Motor neuron (in vitro differentiated cells): ENCODE measurements around the gene TEFM. TPM values are rescaled to one million over a fixed set of nuclear protein-coding genes. Genes with fewer than 3 reads are reported as not detected.
A peak's percentile ranks its signal among the peaks of the same experiment; 100 is the strongest.
"Not testable (repeated sequence)": the region's sequence is repeated elsewhere in the genome, so short reads cannot be mapped to it uniquely, and the experiment has no call there.

Source experiments
- ATAC-seq, 8 experiments: fragments of 200-7000 bp; cut with Tn5 transposase; replicated peaks in 6 of 8; 2 replicates each; pipeline ENCODE4 v1.8.0; 2021; ENCODE audit warnings: mild to moderate bottlenecking in 8 of 8, moderate library complexity in 8 of 8
- H3K27ac ChIP-seq, 2 donors: fragments of 250-450 bp; sonication (Bioruptor Pico); 2 replicates each; pipeline ENCODE4 v1.9.0; 2021; ENCODE audit warnings: antibody characterized with exemption in 2 of 2, mild to moderate bottlenecking in 2 of 2, moderate library complexity in 1 of 2
- H3K4me1 ChIP-seq, 2 donors: fragments of 250-450 bp; sonication (Bioruptor Pico); replicated peaks in 1 of 2; 2 replicates each; pipeline ENCODE4 v1.6.1; 2021; ENCODE audit warnings: antibody characterized with exemption in 2 of 2, mild to moderate bottlenecking in 2 of 2, moderate library complexity in 1 of 2
- H3K4me3 ChIP-seq, 5 donors: fragments of 250-450 bp; sonication (Bioruptor Pico); 2 replicates each; pipeline ENCODE4 v1.9.0; 2021; ENCODE audit warnings: antibody characterized with exemption in 5 of 5, mild to moderate bottlenecking in 5 of 5, moderate library complexity in 4 of 5
- WGBS, 10 experiments: fragments of 450-650 bp; shearing (Covaris generic); methylation state at CpG; one replicate each; pipeline ENCODE4 v1.0.0; 2022; 5-methylcytosine and 5-hydroxymethylcytosine counted together
- in situ Hi-C, 9 experiments: fragments of 400-800 bp; cut with MboI; loops; one replicate each; pipeline ENCODE4 v1.15.0; 2021; ENCODE audit warnings: low sequenced_read_pairs in 9 of 9, low pct_unique_long_range_greater_than_20kb in 2 of 9; ENCODE audit not compliant: unreplicated experiment in 9 of 9
- total RNA-seq, 8 experiments: library from RNA; unstranded; fragments of 300-600 nt; gene quantifications; 2 replicates each; pipeline versions ENCODE4 v1.2.3 to v1.2.4, GENCODE V29; 2022

The TEFM gene
- total RNA-seq, 8 experiments from 2014 or later: 10.0 to 43.2 (median 19.2) TPM

- Histone ChIP-seq H3K4me3 (no peak overlapping the region), H3K27ac (no peak overlapping the region), H3K4me1 (no peaks in the 10 kb centered on the region)
- no peak for ATAC-seq
- in situ Hi-C loops: no loop called here
Measured at GRCh38 chr17:30913955-30914354, 7.9 kb upstream of the TEFM start.

- not testable (repeated sequence) for H3K4me3 ChIP-seq
Measured at GRCh38 chr17:30910151-30910550, 4.1 kb upstream of the TEFM start.

GRCh38 chr17:30908717-30909420, 2.8 kb upstream of the TEFM start:
- Histone ChIP-seq H3K4me3 (no peak overlapping the region), H3K4me1 (peaks cover 7 to 11% of the 10 kb centered on the region in 2 donors), H3K27ac (no peak overlapping the region)
- in situ Hi-C loops: no loop called here
- no peak for ATAC-seq
- 75 to 100% (median 97%) methylated on average over 1 to 3 of the region's 3 CpGs; no CpG with 5 or more reads in 3 of the 10 experiments for WGBS, 10 experiments

More at GRCh38 chr17:30910151-30910550, 4.1 kb upstream of the TEFM start:
- in situ Hi-C loops, ATAC-seq, H3K4me1 ChIP-seq, H3K27ac ChIP-seq: not testable (repeated sequence)
- 60 to 100% (median 94%) methylated on average over 1 to 5 of the region's 7 CpGs; no CpG with 5 or more reads in 2 of the 10 experiments for WGBS, 10 experiments

GRCh38 chr17:30905742-30906100, 317 bp downstream of the TEFM start:
- peak overlapping the region; percentile 78 to 88 for H3K27ac ChIP-seq
- peak in 4 of 8 experiments; percentile 46 to 53 (median 49) for ATAC-seq
- in situ Hi-C loops: no loop called here
- H3K4me1 ChIP-seq: peaks cover 7 to 11% of the 10 kb centered on the region in 2 donors
- WGBS, 10 experiments: 0 to 20% (median 5%) methylated on average over 1 to 6 of the region's 11 CpGs; no CpG with 5 or more reads in 1 of the 10 experiments
- H3K4me3 ChIP-seq: peak overlapping the region; percentile 50 to 94 (median 85)

GRCh38 chr17:30897311-30897710, 8.7 kb downstream of the TEFM start:
- H3K4me3 ChIP-seq: no peak overlapping the region
- no peak overlapping the region for H3K27ac ChIP-seq
- ATAC-seq: no peak
- 20 to 100% (median 88%) methylated on average over 1 to 5 of the region's 5 CpGs; no CpG with 5 or more reads in 1 of the 10 experiments for WGBS, 10 experiments
- H3K4me1 ChIP-seq: no peaks in the 10 kb centered on the region
- in situ Hi-C loops: no loop called here

GRCh38 chr17:30894236-30894635, 11.8 kb downstream of the TEFM start:
- no peak for ATAC-seq
- no peak overlapping the region for H3K27ac ChIP-seq
- in situ Hi-C loops: no loop called here
- H3K4me3 ChIP-seq: no peak overlapping the region
- H3K4me1 ChIP-seq: no peaks in the 10 kb centered on the region
- 67 to 100% (median 88%) methylated on average over 1 to 3 of the region's 3 CpGs; no CpG with 5 or more reads in 1 of the 10 experiments for WGBS, 10 experiments

GRCh38 chr17:30886187-30886586, 19.9 kb downstream of the TEFM start:
- whole genome bisulfite sequencing, 10 experiments: 93 to 100% (median 99%) methylated on average over 1 to 5 of the region's 5 CpGs; no CpG with 5 or more reads in 2 of the 10 experiments
- no peak for ATAC-seq
- Histone ChIP-seq H3K27ac (no peak overlapping the region), H3K4me1 (no peaks in the 10 kb centered on the region), H3K4me3 (no peak overlapping the region)
- in situ Hi-C loops: no loop called here

GRCh38 chr17:30869005-30869404, 37.0 kb downstream of the TEFM start:
- in situ Hi-C loops: no loop called here
- no peak overlapping the region for H3K27ac ChIP-seq
- no peaks in the 10 kb centered on the region for H3K4me1 ChIP-seq
- ATAC-seq: no peak
- 93 to 100% (median 100%) methylated on average over 1 to 6 of the region's 6 CpGs for WGBS, 10 experiments
- H3K4me3 ChIP-seq: no peak overlapping the region

GRCh38 chr17:30864636-30865035, 41.4 kb downstream of the TEFM start:
- in situ Hi-C loops: no loop called here
- ATAC-seq: no peak
- no peak overlapping the region for H3K4me3 ChIP-seq
- WGBS, 10 experiments: 82 to 100% (median 100%) methylated on average over 1 of the region's 1 CpG; no CpG with 5 or more reads in 3 of the 10 experiments
- H3K4me1 ChIP-seq: no peaks in the 10 kb centered on the region
- H3K27ac ChIP-seq: no peak overlapping the region

GRCh38 chr17:30858556-30859250, 47.3 kb downstream of the TEFM start:
- no peaks in the 10 kb centered on the region for H3K4me1 ChIP-seq
- H3K27ac ChIP-seq: no peak overlapping the region
- ATAC-seq: no peak
- 82 to 100% (median 95%) methylated on average over 1 to 9 of the region's 9 CpGs for WGBS, 10 experiments
- in situ Hi-C loops: no loop called here
- H3K4me3 ChIP-seq: no peak overlapping the region

- WGBS, 10 experiments: 80 to 100% (median 96%) methylated on average over 1 to 3 of the region's 3 CpGs; no CpG with 5 or more reads in 1 of the 10 experiments
- H3K27ac ChIP-seq: no peak overlapping the region
- no peak for ATAC-seq
- in situ Hi-C loops: no loop called here
- no peaks in the 10 kb centered on the region for H3K4me1 ChIP-seq
- no peak overlapping the region for H3K4me3 ChIP-seq
Measured at GRCh38 chr17:30854146-30854545, 51.9 kb downstream of the TEFM start.
